Tibial nerve (tissue), 4 donors: ENCODE results near the gene DSC2.

Source experiments
- EP300 ChIP-seq, 2 donors: sonication (generic); formaldehyde crosslinking; IDR thresholded peaks; one replicate each; pipeline ENCODE4 v1.6.1; 2017; ENCODE audit warnings: antibody characterized with exemption in 2 of 2, mild to moderate bottlenecking in 1 of 2
- POLR2A ChIP-seq, 2 donors: fragments of 450-650 bp; IDR thresholded peaks; one replicate each; pipeline ENCODE4 v1.6.1; 2017; ENCODE audit warnings: antibody characterized with exemption in 2 of 2, mild to moderate bottlenecking in 2 of 2, moderate library complexity in 2 of 2
- TF ChIP-seq, protein P1 (sequence below), 5 experiments: fragments of 200-600 bp in 3 of 5; fragments of 450-650 bp in 2 of 5; sonication (generic) in 3 of 5; IDR thresholded peaks; one replicate each; pipeline ENCODE4 v1.5.1; 2016 to 2019; ENCODE audit warnings: antibody characterized with exemption in 5 of 5, mild to moderate bottlenecking in 3 of 5, moderate library complexity in 2 of 5

DNA sequence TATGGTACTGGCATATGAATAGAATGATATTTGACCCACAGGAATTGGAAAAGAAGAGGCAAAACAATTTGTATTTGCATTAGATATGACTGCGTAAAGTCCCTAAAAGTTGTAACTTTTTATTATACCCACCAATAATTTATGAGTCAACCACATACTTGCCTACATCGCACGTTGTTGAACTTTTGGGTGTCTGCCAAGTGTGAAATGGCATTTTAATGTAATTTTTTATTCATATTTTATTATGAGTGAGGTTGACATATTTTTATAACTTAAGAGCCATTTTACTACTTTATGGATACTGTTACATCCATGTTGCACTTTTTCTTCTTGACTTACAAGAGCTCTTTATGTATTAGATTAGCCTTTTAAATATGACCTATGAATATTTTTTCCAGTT, 4.6 kb downstream of the DSC2 start:
- TF ChIP-seq, protein P1, sequence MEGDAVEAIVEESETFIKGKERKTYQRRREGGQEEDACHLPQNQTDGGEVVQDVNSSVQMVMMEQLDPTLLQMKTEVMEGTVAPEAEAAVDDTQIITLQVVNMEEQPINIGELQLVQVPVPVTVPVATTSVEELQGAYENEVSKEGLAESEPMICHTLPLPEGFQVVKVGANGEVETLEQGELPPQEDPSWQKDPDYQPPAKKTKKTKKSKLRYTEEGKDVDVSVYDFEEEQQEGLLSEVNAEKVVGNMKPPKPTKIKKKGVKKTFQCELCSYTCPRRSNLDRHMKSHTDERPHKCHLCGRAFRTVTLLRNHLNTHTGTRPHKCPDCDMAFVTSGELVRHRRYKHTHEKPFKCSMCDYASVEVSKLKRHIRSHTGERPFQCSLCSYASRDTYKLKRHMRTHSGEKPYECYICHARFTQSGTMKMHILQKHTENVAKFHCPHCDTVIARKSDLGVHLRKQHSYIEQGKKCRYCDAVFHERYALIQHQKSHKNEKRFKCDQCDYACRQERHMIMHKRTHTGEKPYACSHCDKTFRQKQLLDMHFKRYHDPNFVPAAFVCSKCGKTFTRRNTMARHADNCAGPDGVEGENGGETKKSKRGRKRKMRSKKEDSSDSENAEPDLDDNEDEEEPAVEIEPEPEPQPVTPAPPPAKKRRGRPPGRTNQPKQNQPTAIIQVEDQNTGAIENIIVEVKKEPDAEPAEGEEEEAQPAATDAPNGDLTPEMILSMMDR (IDR thresholded peaks at IDR 0.05) = no peak
- TF ChIP-seq POLR2A (IDR thresholded peaks at IDR 0.05) (no peak), EP300 (IDR thresholded peaks at IDR 0.05) (no peak)
